ENCODE data around the gene ARF6.

- no peak for TF ChIP-seq CTCF (IDR thresholded peaks at IDR 0.05; ENCODE audit: low read depth, low read length, missing input control)
- TF ChIP-seq MAX (IDR thresholded peaks at IDR 0.05), result no peak
- TF ChIP-seq YY1 (IDR thresholded peaks at IDR 0.05), result no peak
- TF ChIP-seq RAD21 (IDR thresholded peaks at IDR 0.05), result no peak
- TF ChIP-seq REST (IDR thresholded peaks at IDR 0.05), result no peak
- TF ChIP-seq NR2F2 (IDR thresholded peaks at IDR 0.05), result no peak
- TF ChIP-seq TAF1 (conservative IDR thresholded peaks at IDR 0.05), result no peak
- no peak for TF ChIP-seq HNF4G (IDR thresholded peaks at IDR 0.05)
- no peak for TF ChIP-seq JUND (IDR thresholded peaks at IDR 0.05)
- TF ChIP-seq GABPA (IDR thresholded peaks at IDR 0.05 in 1 of 2, conservative IDR thresholded peaks at IDR 0.05 in 1 of 2), result no peak
- no peak for TF ChIP-seq ATF3 (IDR thresholded peaks at IDR 0.05)
- no peak for TF ChIP-seq RXRA (IDR thresholded peaks at IDR 0.05)
- TF ChIP-seq HNF4A (conservative IDR thresholded peaks at IDR 0.05), result no peak
- no peak for TF ChIP-seq SP1 (IDR thresholded peaks at IDR 0.05)
Measured at GRCh38 chr14:49882826-49883694, 9.8 kb upstream of the ARF6 start.

All from liver (tissue), 3 donors.